ENCODE data around the gene PRKCZ. TPM values are rescaled to one million over a fixed set of nuclear protein-coding genes. Genes with fewer than 3 reads are reported as not detected.

Gene PRKCZ
- total RNA-seq, 2 donors from 2014 or later = 9.6 to 10.9 TPM

DNA sequence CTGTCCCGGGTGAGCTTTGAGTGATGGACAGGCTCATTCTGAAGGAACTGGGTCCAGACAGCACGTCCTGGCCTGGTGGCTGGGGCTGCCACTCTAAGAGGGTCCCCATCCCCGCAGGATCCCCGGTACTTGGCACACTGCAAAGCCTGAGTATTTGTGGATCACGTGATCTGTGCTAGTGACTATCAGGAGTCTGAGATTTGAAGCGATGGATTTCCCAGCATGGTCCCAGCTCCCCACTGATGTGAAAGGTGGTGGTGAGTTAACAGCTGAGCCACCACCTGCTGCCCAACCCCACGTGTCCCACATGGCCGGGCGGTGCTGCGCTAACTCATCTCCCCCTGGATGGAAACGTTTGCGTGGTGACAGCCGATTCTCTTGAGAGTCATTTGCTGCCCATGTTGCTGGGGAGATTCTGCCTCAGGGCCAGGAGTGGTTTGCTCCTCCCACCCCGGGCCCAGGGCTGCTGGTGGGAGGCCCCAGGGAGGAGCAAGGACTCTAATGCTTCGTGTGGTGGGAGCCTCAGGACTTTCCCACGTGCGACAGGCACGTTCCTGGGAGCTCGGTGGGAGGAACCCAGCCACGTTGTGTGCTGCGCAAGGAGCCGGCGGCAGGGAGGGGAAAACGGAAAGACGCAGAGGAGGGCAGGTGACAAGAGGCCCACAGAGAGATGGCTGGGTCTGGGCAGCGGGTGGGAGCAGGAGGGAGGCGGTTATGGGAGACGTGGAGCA is 129.2 kb downstream of the PRKCZ start:
- H3K36me3 ChIP-seq (replicated peaks in 1 of 2; ENCODE audit: insufficient read depth in 1 of 2, low read depth in 2 of 2) = no peaks in the 10 kb centered on the region
- no peak overlapping the region for H3K4me3 ChIP-seq
- no peaks in the 10 kb centered on the region for H3K4me1 ChIP-seq
- H3K27me3 ChIP-seq = no peaks in the 10 kb centered on the region
- DNase-seq = no peak
- WGBS, 2 donors = 82% methylated on average over 23 to 28 of the region's 28 CpGs
- intact Hi-C loops (cut with DNase I) = no loop called here
- H3K27ac ChIP-seq = no peak overlapping the region
- no peak for ATAC-seq
- no peaks in the 10 kb centered on the region for H3K9me3 ChIP-seq
- TF ChIP-seq POLR2A (IDR thresholded peaks at IDR 0.05) = no peak
- TF ChIP-seq, protein P1, sequence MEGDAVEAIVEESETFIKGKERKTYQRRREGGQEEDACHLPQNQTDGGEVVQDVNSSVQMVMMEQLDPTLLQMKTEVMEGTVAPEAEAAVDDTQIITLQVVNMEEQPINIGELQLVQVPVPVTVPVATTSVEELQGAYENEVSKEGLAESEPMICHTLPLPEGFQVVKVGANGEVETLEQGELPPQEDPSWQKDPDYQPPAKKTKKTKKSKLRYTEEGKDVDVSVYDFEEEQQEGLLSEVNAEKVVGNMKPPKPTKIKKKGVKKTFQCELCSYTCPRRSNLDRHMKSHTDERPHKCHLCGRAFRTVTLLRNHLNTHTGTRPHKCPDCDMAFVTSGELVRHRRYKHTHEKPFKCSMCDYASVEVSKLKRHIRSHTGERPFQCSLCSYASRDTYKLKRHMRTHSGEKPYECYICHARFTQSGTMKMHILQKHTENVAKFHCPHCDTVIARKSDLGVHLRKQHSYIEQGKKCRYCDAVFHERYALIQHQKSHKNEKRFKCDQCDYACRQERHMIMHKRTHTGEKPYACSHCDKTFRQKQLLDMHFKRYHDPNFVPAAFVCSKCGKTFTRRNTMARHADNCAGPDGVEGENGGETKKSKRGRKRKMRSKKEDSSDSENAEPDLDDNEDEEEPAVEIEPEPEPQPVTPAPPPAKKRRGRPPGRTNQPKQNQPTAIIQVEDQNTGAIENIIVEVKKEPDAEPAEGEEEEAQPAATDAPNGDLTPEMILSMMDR (IDR thresholded peaks at IDR 0.05) = no peak

DNA sequence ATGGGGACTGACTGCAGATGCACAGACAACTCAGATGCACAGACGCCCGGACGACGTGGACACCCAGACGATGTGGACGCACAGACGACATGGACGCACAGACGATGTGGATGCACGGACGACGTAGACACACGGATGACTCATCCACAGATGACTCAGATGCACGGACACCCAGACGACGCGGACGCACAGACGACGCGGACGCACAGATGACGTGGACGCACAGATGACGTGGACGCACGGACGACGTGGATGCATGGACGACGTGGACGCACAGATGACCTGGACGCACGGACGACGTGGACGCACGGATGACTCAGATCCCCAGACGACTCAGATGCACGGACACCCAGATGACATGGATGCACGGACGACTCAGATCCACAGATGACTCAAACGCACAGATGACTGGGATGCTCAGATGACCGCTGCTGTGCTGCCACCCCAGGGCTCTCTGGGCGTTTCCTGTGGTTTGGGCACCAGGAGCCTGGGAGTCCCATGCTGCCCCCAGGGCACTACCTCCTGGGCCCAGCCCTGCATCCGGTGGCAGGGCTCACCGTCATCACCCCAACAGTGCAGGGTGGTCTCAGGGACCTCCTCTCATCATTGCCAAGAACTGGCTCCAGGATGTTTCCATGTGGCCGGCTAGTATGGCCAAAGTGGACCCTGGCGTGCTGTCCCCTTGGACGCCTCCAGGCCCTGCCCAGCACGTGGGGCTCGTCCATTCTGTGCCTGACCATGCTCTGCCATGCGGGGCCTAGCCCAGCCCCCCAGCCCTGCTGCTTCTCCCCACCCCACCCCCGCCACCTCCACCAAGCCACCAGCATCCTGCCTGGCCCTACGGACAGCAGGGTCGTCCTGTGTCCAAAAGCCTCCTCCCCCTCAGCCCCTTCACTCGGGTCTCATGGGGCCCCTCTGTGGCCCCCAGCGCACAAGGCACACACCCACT is 130.4 kb downstream of the PRKCZ start:
- Histone ChIP-seq H3K27ac (no peak overlapping the region), H3K9me3 (no peaks in the 10 kb centered on the region), H3K4me3 (no peak overlapping the region), H3K36me3 (replicated peaks in 1 of 2; ENCODE audit: insufficient read depth in 1 of 2, low read depth in 2 of 2) (no peaks in the 10 kb centered on the region), H3K27me3 (no peaks in the 10 kb centered on the region), H3K4me1 (no peaks in the 10 kb centered on the region)
- intact Hi-C loops (cut with DNase I) = no loop called here
- DNase-seq (no peak), ATAC-seq (no peak)
- TF ChIP-seq, protein P1 (IDR thresholded peaks at IDR 0.05) = no peak
- no peak for TF ChIP-seq POLR2A (IDR thresholded peaks at IDR 0.05)
- 89 to 92% methylated on average over 52 to 57 of the region's 58 CpGs for WGBS, 2 donors

DNA sequence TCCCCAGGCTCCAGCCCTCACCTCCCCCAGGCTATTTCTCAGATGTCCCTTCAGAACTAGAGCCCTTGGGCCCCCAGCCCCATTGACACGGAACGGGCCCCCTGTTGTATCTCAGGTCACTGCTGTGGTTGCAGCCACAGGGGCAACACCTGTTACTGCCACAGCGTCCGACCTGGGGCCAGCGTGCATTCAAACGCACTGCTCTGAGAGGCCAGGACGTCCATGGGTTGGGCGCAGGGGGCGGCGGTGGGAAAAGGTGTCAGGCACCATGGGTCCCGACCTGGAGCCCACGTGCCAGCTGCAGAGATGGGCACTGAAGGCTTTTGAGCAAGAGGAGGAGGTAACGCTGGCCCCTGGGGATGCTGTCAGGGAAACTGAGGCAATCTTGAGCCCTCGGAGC is 131.1 kb downstream of the PRKCZ start:
- H3K27me3 ChIP-seq = no peaks in the 10 kb centered on the region
- no peak for TF ChIP-seq POLR2A (IDR thresholded peaks at IDR 0.05)
- ATAC-seq (no peak), DNase-seq (no peak)
- no peaks in the 10 kb centered on the region for H3K9me3 ChIP-seq
- intact Hi-C loops (cut with DNase I) = no loop called here
- no peaks in the 10 kb centered on the region for H3K36me3 ChIP-seq (replicated peaks in 1 of 2; ENCODE audit: insufficient read depth in 1 of 2, low read depth in 2 of 2)
- no peak overlapping the region for H3K4me3 ChIP-seq
- H3K4me1 ChIP-seq = no peaks in the 10 kb centered on the region
- WGBS, 2 donors = 92 to 95% methylated on average over 5 to 13 of the region's 14 CpGs
- H3K27ac ChIP-seq = no peak overlapping the region

DNA sequence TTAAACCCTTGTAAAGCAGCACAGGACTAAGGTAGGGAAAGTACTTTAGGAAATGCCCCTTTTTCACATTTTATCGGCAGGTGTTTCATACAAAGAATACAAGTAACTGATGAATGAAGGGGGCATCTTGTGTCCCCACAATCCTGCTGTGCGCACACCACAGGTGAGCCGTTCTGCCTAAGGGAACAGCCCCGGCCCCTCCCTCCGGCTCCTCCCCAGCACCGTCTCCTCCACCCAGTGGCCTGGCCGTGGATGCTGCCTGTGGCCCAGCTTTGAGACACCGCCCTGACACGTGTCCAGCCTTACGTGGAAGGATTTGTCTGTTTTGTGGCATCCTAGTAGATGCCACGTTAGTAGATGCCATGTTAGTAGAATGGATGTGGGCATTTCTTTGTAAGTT is 131.5 kb downstream of the PRKCZ start:
- H3K9me3 ChIP-seq = no peaks in the 10 kb centered on the region
- DNase-seq (no peak), ATAC-seq (no peak)
- no peaks in the 10 kb centered on the region for H3K4me1 ChIP-seq
- no peak for TF ChIP-seq POLR2A (IDR thresholded peaks at IDR 0.05)
- no peaks in the 10 kb centered on the region for H3K27me3 ChIP-seq
- WGBS, 2 donors = 93 to 95% methylated on average over 11 of the region's 11 CpGs
- H3K4me3 ChIP-seq = no peak overlapping the region
- H3K36me3 ChIP-seq (replicated peaks in 1 of 2; ENCODE audit: insufficient read depth in 1 of 2, low read depth in 2 of 2) = no peaks in the 10 kb centered on the region
- H3K27ac ChIP-seq = no peak overlapping the region
- intact Hi-C loops (cut with DNase I) = no loop called here

DNA sequence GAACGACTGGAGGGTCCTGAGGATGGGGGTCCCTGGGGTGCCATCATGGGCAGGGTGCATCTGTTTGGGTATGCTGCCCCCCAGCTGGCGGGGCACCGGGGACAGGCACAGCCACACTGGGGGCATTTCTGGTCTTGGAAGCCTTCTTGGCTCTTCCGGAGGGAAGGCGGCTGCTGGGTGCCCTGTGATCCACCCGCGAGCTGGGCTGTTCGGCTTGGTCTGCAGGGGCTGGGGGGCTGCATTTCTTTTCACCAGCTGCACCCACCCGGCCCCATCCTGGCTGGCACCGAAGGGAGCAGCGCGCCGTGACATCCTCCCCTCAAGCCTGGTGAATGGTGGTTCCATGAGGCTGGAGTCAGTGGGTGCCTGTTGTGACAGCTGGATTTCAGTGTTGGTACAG is 132.2 kb downstream of the PRKCZ start:
- no peaks in the 10 kb centered on the region for H3K36me3 ChIP-seq (replicated peaks in 1 of 2; ENCODE audit: insufficient read depth in 1 of 2, low read depth in 2 of 2)
- intact Hi-C loops (cut with DNase I) = no loop called here
- ATAC-seq (no peak), DNase-seq (no peak)
- no peaks in the 10 kb centered on the region for H3K27me3 ChIP-seq
- H3K4me3 ChIP-seq = no peak overlapping the region
- 94 to 99% methylated on average over 10 to 13 of the region's 13 CpGs for WGBS, 2 donors
- no peak overlapping the region for H3K27ac ChIP-seq
- H3K9me3 ChIP-seq = no peaks in the 10 kb centered on the region
- H3K4me1 ChIP-seq = no peaks in the 10 kb centered on the region
- no peak for TF ChIP-seq POLR2A (IDR thresholded peaks at IDR 0.05)
- TF ChIP-seq, protein P1 (IDR thresholded peaks at IDR 0.05) = no peak
